Left ventricle myocardium superior (tissue), 1 donor: ENCODE measurements around the gene CERS6. TPM values are rescaled to one million over a fixed set of nuclear protein-coding genes. Genes with fewer than 3 reads are reported as not detected.
A peak's percentile ranks its signal among the peaks of the same experiment; 100 is the strongest.
"Not testable (repeated sequence)": the region's sequence is repeated elsewhere in the genome, so short reads cannot be mapped to it uniquely, and the experiment has no call there.

Experiments used
- ATAC-seq: fragments of 200-7000 bp; cut with Tn5 transposase; one replicate; pipeline ENCODE4 v1.9.1; 2020; ENCODE audit warnings: mild to moderate bottlenecking, moderate library complexity
- DNase-seq: peaks from one replicate; pipeline ENCODE4 v3.0.0-alpha.2; 2020
- intact Hi-C: fragments of 100-400 bp; cut with micrococcal nuclease; formaldehyde crosslinking; loops from one replicate; pipeline ENCODE4 v1.11.0; 2022
- total RNA-seq: library from RNA; stranded (reverse); fragmentation: NEBNext Ultra II Directional; extraction: Animal tissue kit (Norgen Biotek cat#: 25700); gene quantifications from one replicate; pipeline ENCODE4 v1.2.1, GENCODE V29; 2021
- donor health status: DM: no; HTN: yes; CAD: no; lungs with severe emphysema.

The CERS6 gene
- total RNA-seq, 1 donor from 2014 or later: 71.7 TPM

- ATAC-seq (no peak), DNase-seq (no peak)
- intact Hi-C loops: no loop called here
Measured at GRCh38 chr2:168753765-168754329, 297.8 kb downstream of the CERS6 start.

- peak; percentile 81 for ATAC-seq
- DNase-seq: no peak
- intact Hi-C loops: loop anchor here (5.0 kb wide), 1 partner anchor 410 kb away; no protein-coding TSS in a partner anchor
Measured at GRCh38 chr2:168757223-168757622, 301.2 kb downstream of the CERS6 start.

- intact Hi-C loops: loop anchor here (5.0 kb wide), 1 partner anchor 412 kb away; no protein-coding TSS in a partner anchor
- ATAC-seq (peak; percentile 70), DNase-seq (no peak)
Measured at GRCh38 chr2:168758970-168759820, 303.1 kb downstream of the CERS6 start.

GRCh38 chr2:168765401-168765800 is 309.3 kb downstream of the CERS6 start:
- no peak for DNase-seq
- intact Hi-C loops: no loop called here
- no peak for ATAC-seq

- no peak for DNase-seq
Measured at GRCh38 chr2:168766600-168766999, 310.5 kb downstream of the CERS6 start.

GRCh38 chr2:168767258-168767657 is 311.2 kb downstream of the CERS6 start:
- no peak for DNase-seq
- intact Hi-C loops: no loop called here
- no peak for ATAC-seq

More at GRCh38 chr2:168766600-168766999, 310.5 kb downstream of the CERS6 start:
- intact Hi-C loops: no loop called here
- ATAC-seq: peak; percentile 55

GRCh38 chr2:168768357-168768756 is 312.3 kb downstream of the CERS6 start:
- DNase-seq, ATAC-seq, intact Hi-C loops: not testable (repeated sequence)

- intact Hi-C loops: loop anchor here (5.0 to 10.0 kb wide), 2 partner anchors 64 to 152 kb away; no protein-coding TSS in a partner anchor
- no peak for ATAC-seq
- no peak for DNase-seq
Measured at GRCh38 chr2:168770796-168771195, 314.7 kb downstream of the CERS6 start.

GRCh38 chr2:168772704-168773103 is 316.6 kb downstream of the CERS6 start:
- ATAC-seq (no peak), DNase-seq (no peak)
- intact Hi-C loops: loop anchor here (5.0 to 10.0 kb wide), 2 partner anchors 62 to 150 kb away; no protein-coding TSS in a partner anchor

GRCh38 chr2:168773128-168773527 is 317.1 kb downstream of the CERS6 start:
- ATAC-seq: no peak
- intact Hi-C loops: loop anchor here (5.0 to 10.0 kb wide), 2 partner anchors 62 to 149 kb away; no protein-coding TSS in a partner anchor
- DNase-seq: no peak

GRCh38 chr2:168773719-168774521 is 317.8 kb downstream of the CERS6 start:
- DNase-seq (peak; percentile 63), ATAC-seq (peak; percentile 57)
- intact Hi-C loops: loop anchor here (5.0 to 10.0 kb wide), 2 partner anchors 61 to 148 kb away; no protein-coding TSS in a partner anchor

GRCh38 chr2:168775837-168776236 is 319.8 kb downstream of the CERS6 start:
- DNase-seq (no peak), ATAC-seq (no peak)
- intact Hi-C loops: loop anchor here (10.0 kb wide), 1 partner anchor 59 kb away; no protein-coding TSS in a partner anchor

GRCh38 chr2:168780669-168781071 is 324.6 kb downstream of the CERS6 start:
- ATAC-seq (no peak), DNase-seq (no peak)
- intact Hi-C loops: no loop called here

- DNase-seq: no peak
- ATAC-seq: no peak
- intact Hi-C loops: no loop called here
Measured at GRCh38 chr2:168781191-168781817, 325.2 kb downstream of the CERS6 start.

- DNase-seq (no peak), ATAC-seq (no peak)
- intact Hi-C loops: no loop called here
Measured at GRCh38 chr2:168782271-168782670, 326.2 kb downstream of the CERS6 start.

- intact Hi-C loops: no loop called here
- no peak for ATAC-seq
- no peak for DNase-seq
Measured at GRCh38 chr2:168784993-168785392, 328.9 kb downstream of the CERS6 start.

- ATAC-seq: no peak
- intact Hi-C loops: no loop called here
- no peak for DNase-seq
Measured at GRCh38 chr2:168787098-168787781, 331.2 kb downstream of the CERS6 start.

- intact Hi-C loops: no loop called here
- ATAC-seq (no peak), DNase-seq (no peak)
Measured at GRCh38 chr2:168787782-168788376, 331.8 kb downstream of the CERS6 start.
